Neural cell (in vitro differentiated cells): ENCODE results near the gene SNAP25. TPM values are rescaled to one million over a fixed set of nuclear protein-coding genes. Genes with fewer than 3 reads are reported as not detected.

Experiments
- H2AFZ ChIP-seq: fragments of 200-600, 300-800 bp; sonication (generic), shearing (Covaris generic); 2 replicates; pipeline ENCODE4 v1.6.0; 2014; ENCODE audit warnings: low read depth, mild to moderate bottlenecking, antibody characterized with exemption, low read length, moderate library complexity
- H3F3A ChIP-seq: fragments of 200-600 bp; shearing (Covaris generic); 2 replicates; pipeline ENCODE4 v1.6.1; 2016; ENCODE audit warnings: mild to moderate bottlenecking, moderate library complexity, mixed read lengths, antibody characterized with exemption, low read length; ENCODE audit not compliant: insufficient read depth, poor library complexity, severe bottlenecking
- H3K27ac ChIP-seq: fragments of 200-600, 300-800 bp; sonication (generic), shearing (Covaris generic); 2 replicates; pipeline ENCODE4 v1.5.1; 2014; ENCODE audit warnings: mild to moderate bottlenecking, low read length, moderate library complexity
- H3K27me3 ChIP-seq: fragments of 300-800, 200-600 bp; sonication (generic), shearing (Covaris generic); 2 replicates; pipeline ENCODE4 v1.6.0; 2014; ENCODE audit warnings: mild to moderate bottlenecking, low read depth, low read length, moderate library complexity; ENCODE audit not compliant: insufficient read depth
- H3K36me3 ChIP-seq: fragments of 300-800, 200-600 bp; sonication (generic), shearing (Covaris generic); 2 replicates; pipeline ENCODE4 v1.5.1; 2014; ENCODE audit warnings: mild to moderate bottlenecking, antibody characterized with exemption, low read length, moderate library complexity; ENCODE audit not compliant: insufficient read depth
- H3K4me2 ChIP-seq: fragments of 300-800, 200-600 bp; sonication (generic), shearing (Covaris generic); 2 replicates; pipeline ENCODE4 v1.6.0; 2014; ENCODE audit warnings: mild to moderate bottlenecking, low read length
- H3K4me3 ChIP-seq: fragments of 300-800, 200-600 bp; sonication (generic), shearing (Covaris generic); 2 replicates; pipeline ENCODE4 v1.5.1; 2014; ENCODE audit warnings: mild to moderate bottlenecking, low read length, moderate library complexity
- H3K79me2 ChIP-seq: fragments of 200-600 bp; shearing (Covaris generic); replicated peaks from 2 replicates; pipeline ENCODE4 v1.6.0; 2014; ENCODE audit warnings: mild to moderate bottlenecking, low read length, moderate library complexity; ENCODE audit not compliant: insufficient read depth
- H3K9ac ChIP-seq: fragments of 300-800, 200-600 bp; sonication (generic), shearing (Covaris generic); 2 replicates; pipeline ENCODE4 v1.6.1; 2016; ENCODE audit warnings: mild to moderate bottlenecking, low read length, mixed read lengths
- H3K9me2 ChIP-seq: fragments of 200-600 bp; shearing (Covaris generic); 2 replicates; pipeline ENCODE4 v1.6.1; 2016; ENCODE audit warnings: mild to moderate bottlenecking, low read length, mixed read lengths; ENCODE audit not compliant: insufficient read depth
- H3K9me3 ChIP-seq: fragments of 200-600, 300-800 bp; sonication (generic), shearing (Covaris generic); 2 replicates; pipeline ENCODE4 v1.6.1; 2016; ENCODE audit warnings: mild to moderate bottlenecking, mixed run types, low read length, moderate library complexity, mixed read lengths
- H4K20me1 ChIP-seq: fragments of 200-600 bp; shearing (Covaris generic); 2 replicates; pipeline ENCODE4 v1.6.1; 2016; ENCODE audit warnings: mild to moderate bottlenecking, mixed run types; ENCODE audit not compliant: insufficient read depth
- EP300 ChIP-seq: fragments of 450-650 bp; conservative IDR thresholded peaks from 2 replicates; pipeline ENCODE4 v1.6.1; 2014; ENCODE audit warnings: antibody characterized with exemption, mild to moderate bottlenecking, moderate library complexity; ENCODE audit not compliant: poor library complexity, severe bottlenecking
- EZH2 ChIP-seq: fragments of 200-600, 300-800 bp; shearing (Covaris generic), sonication (generic); IDR thresholded peaks from 2 replicates; pipeline ENCODE4 v1.6.1; 2014; ENCODE audit warnings: antibody characterized with exemption, low read length, borderline replicate concordance, mild to moderate bottlenecking; ENCODE audit not compliant: insufficient read depth, poor library complexity, severe bottlenecking
- MXI1 ChIP-seq: fragments of 450-650 bp; conservative IDR thresholded peaks from 2 replicates; pipeline ENCODE4 v1.6.1; 2014; ENCODE audit warnings: antibody characterized with exemption, mild to moderate bottlenecking; ENCODE audit not compliant: poor library complexity, severe bottlenecking
- POLR2AphosphoS5 ChIP-seq: IDR thresholded peaks from 2 replicates; pipeline ENCODE4 v1.6.1; 2012
- RAD21 ChIP-seq: fragments of 450-650 bp; conservative IDR thresholded peaks from 2 replicates; pipeline ENCODE4 v1.6.1; 2014; ENCODE audit warnings: antibody characterized with exemption, mild to moderate bottlenecking, moderate library complexity
- SMC3 ChIP-seq: fragments of 450-650 bp; conservative IDR thresholded peaks from 2 replicates; pipeline ENCODE4 v1.6.1; 2014; ENCODE audit warnings: antibody characterized with exemption, mild to moderate bottlenecking, moderate library complexity; ENCODE audit not compliant: poor library complexity
- TAF1 ChIP-seq: IDR thresholded peaks from 2 replicates; pipeline ENCODE4 v1.6.1; 2012; ENCODE audit warnings: low read depth
- polyA plus RNA-seq: library from polyadenylated mRNA; depleted of rRNA; stranded (reverse); fragments of >200 nt; gene quantifications from 2 replicates; pipeline ENCODE4 v1.2.3, GENCODE V29; 2014
- TF ChIP-seq, protein P1 (sequence below): IDR thresholded peaks from 2 replicates; pipeline ENCODE4 v1.6.1; 2012; ENCODE audit warnings: borderline replicate concordance
- TF ChIP-seq, protein P2 (sequence below): fragments of 450-650 bp; IDR thresholded peaks from 2 replicates; pipeline ENCODE4 v1.5.1; 2014; ENCODE audit warnings: antibody characterized with exemption, mild to moderate bottlenecking, moderate library complexity; ENCODE audit not compliant: poor library complexity, severe bottlenecking

The SNAP25 gene
- polyA plus RNA-seq, 1 donor from 2014 or later = 139 TPM

DNA sequence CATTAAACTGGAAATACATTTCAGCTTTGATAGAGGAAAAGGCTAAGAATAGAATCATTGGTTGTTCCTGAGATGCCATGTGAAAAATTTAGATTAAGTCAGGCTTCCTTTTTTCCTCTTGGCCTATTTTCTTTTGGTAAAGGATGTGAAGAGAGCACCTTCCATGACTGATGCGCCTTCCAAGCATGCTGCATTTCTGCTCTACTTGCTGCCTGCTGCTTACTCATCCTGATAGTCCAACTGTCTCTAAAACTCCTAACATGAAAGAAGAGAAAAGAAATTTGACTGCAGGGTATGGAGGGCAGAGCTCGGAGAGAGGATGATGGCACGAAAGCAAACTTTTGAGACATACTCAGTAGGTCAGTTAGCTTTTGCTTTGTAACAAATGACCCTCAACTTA, 28.8 kb downstream of the SNAP25 start:
- Histone ChIP-seq H3K27ac (no peak overlapping the region), H2AFZ (no peak overlapping the region), H3K9ac (no peak overlapping the region), H3K9me3 (no peaks in the 10 kb centered on the region), H3K9me2 (no peaks in the 10 kb centered on the region), H3K27me3 (no peaks in the 10 kb centered on the region), H3F3A (no peaks in the 10 kb centered on the region), H3K4me3 (no peak overlapping the region), H3K4me2 (no peak overlapping the region), H4K20me1 (no peaks in the 10 kb centered on the region), H3K36me3 (peaks cover 9% of the 10 kb centered on the region), H3K79me2 (no peaks in the 10 kb centered on the region)
- TF ChIP-seq TAF1 (no peak), EZH2 (no peak)

DNA sequence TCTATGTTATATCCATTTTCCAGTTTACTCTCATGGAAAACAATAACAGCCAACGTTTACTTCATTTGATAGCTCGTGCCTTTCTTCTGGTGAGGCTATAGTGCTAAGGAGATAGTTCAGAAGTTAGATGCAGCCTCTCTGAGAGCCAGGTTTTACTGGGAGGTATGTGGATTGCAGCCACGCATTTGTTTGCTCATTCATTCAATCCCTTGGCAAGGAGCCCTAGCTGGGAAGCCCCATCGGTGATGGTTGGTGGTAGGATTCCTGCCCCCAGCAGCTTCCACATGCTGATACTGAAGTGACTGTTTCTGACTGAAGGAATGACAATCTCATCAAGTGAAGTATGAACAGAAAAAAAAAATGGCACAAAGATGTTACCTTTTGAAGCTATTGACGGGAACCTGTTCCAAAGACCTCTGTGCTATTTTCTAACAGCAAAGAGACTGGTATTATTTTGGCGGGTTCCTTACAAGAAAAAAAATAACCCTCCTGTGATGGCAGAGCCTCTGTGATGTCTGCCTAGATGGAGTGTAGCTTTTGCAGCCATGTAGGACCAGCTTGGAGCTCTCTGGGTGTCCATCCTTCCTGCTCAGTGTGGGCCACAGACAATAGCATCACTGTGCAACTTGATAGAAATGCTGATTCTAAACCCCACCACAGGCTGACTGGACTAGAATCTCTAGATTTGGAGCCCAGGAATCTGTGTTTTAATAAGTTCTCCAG, 30.6 kb downstream of the SNAP25 start:
- no peak overlapping the region for H3K27ac ChIP-seq
- H3K79me2 ChIP-seq = no peaks in the 10 kb centered on the region
- H3K27me3 ChIP-seq = no peaks in the 10 kb centered on the region
- H4K20me1 ChIP-seq = no peaks in the 10 kb centered on the region
- H3K36me3 ChIP-seq = peaks cover 4% of the 10 kb centered on the region
- no peaks in the 10 kb centered on the region for H3K9me2 ChIP-seq
- TF ChIP-seq POLR2AphosphoS5 (no peak), EP300 (no peak), EZH2 (no peak)
- TF ChIP-seq, protein P1, sequence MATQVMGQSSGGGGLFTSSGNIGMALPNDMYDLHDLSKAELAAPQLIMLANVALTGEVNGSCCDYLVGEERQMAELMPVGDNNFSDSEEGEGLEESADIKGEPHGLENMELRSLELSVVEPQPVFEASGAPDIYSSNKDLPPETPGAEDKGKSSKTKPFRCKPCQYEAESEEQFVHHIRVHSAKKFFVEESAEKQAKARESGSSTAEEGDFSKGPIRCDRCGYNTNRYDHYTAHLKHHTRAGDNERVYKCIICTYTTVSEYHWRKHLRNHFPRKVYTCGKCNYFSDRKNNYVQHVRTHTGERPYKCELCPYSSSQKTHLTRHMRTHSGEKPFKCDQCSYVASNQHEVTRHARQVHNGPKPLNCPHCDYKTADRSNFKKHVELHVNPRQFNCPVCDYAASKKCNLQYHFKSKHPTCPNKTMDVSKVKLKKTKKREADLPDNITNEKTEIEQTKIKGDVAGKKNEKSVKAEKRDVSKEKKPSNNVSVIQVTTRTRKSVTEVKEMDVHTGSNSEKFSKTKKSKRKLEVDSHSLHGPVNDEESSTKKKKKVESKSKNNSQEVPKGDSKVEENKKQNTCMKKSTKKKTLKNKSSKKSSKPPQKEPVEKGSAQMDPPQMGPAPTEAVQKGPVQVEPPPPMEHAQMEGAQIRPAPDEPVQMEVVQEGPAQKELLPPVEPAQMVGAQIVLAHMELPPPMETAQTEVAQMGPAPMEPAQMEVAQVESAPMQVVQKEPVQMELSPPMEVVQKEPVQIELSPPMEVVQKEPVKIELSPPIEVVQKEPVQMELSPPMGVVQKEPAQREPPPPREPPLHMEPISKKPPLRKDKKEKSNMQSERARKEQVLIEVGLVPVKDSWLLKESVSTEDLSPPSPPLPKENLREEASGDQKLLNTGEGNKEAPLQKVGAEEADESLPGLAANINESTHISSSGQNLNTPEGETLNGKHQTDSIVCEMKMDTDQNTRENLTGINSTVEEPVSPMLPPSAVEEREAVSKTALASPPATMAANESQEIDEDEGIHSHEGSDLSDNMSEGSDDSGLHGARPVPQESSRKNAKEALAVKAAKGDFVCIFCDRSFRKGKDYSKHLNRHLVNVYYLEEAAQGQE = no peak
- H2AFZ ChIP-seq = no peak overlapping the region
- H3K9ac ChIP-seq = no peak overlapping the region
- no peak overlapping the region for H3K4me3 ChIP-seq
- H3K9me3 ChIP-seq = no peaks in the 10 kb centered on the region
- no peak overlapping the region for H3K4me2 ChIP-seq
- no peaks in the 10 kb centered on the region for H3F3A ChIP-seq

DNA sequence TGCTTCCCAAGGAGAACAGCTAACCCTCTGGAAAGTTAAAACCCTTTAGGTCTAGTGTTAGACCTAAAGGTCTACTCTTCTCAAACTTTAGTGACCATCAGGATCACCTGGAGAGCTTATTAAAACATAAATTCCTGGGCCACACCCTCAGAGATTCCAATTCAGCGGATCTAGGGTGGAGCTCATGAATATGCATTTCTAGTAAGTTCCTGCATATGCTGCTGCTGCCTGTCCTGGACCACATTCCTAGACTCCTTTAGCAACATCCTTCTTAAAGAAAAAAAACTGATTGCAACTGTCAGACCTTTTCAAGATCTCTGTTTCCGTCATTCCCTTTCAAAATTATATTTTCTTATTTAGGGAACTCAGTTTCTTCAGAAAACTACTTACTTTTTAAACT, 31.2 kb downstream of the SNAP25 start:
- Histone ChIP-seq H3F3A (no peaks in the 10 kb centered on the region), H3K36me3 (peaks cover 4% of the 10 kb centered on the region), H3K79me2 (no peaks in the 10 kb centered on the region), H3K27ac (no peak overlapping the region), H3K27me3 (no peaks in the 10 kb centered on the region), H3K9ac (no peak overlapping the region), H4K20me1 (no peaks in the 10 kb centered on the region), H2AFZ (no peak overlapping the region), H3K9me2 (no peaks in the 10 kb centered on the region), H3K4me3 (no peak overlapping the region), H3K4me2 (no peak overlapping the region), H3K9me3 (no peaks in the 10 kb centered on the region)
- TF ChIP-seq EZH2 (no peak), MXI1 (no peak), EP300 (no peak), RAD21 (no peak), SMC3 (no peak), TAF1 (no peak), POLR2AphosphoS5 (no peak)
- TF ChIP-seq, protein P2, sequence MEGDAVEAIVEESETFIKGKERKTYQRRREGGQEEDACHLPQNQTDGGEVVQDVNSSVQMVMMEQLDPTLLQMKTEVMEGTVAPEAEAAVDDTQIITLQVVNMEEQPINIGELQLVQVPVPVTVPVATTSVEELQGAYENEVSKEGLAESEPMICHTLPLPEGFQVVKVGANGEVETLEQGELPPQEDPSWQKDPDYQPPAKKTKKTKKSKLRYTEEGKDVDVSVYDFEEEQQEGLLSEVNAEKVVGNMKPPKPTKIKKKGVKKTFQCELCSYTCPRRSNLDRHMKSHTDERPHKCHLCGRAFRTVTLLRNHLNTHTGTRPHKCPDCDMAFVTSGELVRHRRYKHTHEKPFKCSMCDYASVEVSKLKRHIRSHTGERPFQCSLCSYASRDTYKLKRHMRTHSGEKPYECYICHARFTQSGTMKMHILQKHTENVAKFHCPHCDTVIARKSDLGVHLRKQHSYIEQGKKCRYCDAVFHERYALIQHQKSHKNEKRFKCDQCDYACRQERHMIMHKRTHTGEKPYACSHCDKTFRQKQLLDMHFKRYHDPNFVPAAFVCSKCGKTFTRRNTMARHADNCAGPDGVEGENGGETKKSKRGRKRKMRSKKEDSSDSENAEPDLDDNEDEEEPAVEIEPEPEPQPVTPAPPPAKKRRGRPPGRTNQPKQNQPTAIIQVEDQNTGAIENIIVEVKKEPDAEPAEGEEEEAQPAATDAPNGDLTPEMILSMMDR = no peak
- TF ChIP-seq, protein P1 = no peak
